Measurements from ENCODE around the gene BPIFA2. TPM values are rescaled to one million over a fixed set of nuclear protein-coding genes. Genes with fewer than 3 reads are reported as not detected.

The BPIFA2 gene
- total and polyA plus RNA-seq, 10 of the 15 experiments (the other 5 are each of a cell fraction or from before 2014, with no cell fraction given), result not detected

- TF ChIP-seq WRNIP1 (IDR thresholded peaks at IDR 0.05; ENCODE audit: borderline replicate concordance, low read depth, low read length), result no peak
- TF ChIP-seq FOXM1 (IDR thresholded peaks at IDR 0.05; ENCODE audit: low read depth, low read length), result no peak
- no peak for TF ChIP-seq RUNX3 (IDR thresholded peaks at IDR 0.05; ENCODE audit: low read length)
Measured at GRCh38 chr20:33158637-33159385, 9.1 kb upstream of the BPIFA2 start.

GRCh38 chr20:33159713-33160112 is 8.2 kb upstream of the BPIFA2 start:
- Histone ChIP-seq H3K9ac (ENCODE audit: control insufficient read depth, insufficient read depth, low read length) (no peak overlapping the region), H3K4me3 (no peak overlapping the region), H3K4me2 (ENCODE audit: control insufficient read depth, insufficient read depth) (no peak overlapping the region), H2AFZ (ENCODE audit: control insufficient read depth, low read depth, low read length) (no peak overlapping the region), H3K9me3 (replicated peaks; ENCODE audit: control insufficient read depth, insufficient read depth, low read length) (no peaks in the 10 kb centered on the region), H3K27me3 (replicated peaks in 1 of 2; ENCODE audit: control insufficient read depth in 2 of 2, insufficient read depth in 2 of 2, low read length in 1 of 2) (0 out of 4 replicates have a peak, but pooled peaks cover 0 to 2% of the 10 kb centered on the region in 2 experiments), H3K27ac (ENCODE audit: control insufficient read depth, insufficient read depth) (no peak overlapping the region), H3K79me2 (ENCODE audit: control insufficient read depth, insufficient read depth, low read length) (no peaks in the 10 kb centered on the region), H4K20me1 (ENCODE audit: control insufficient read depth, insufficient read depth) (no peaks in the 10 kb centered on the region), H3K4me1 (ENCODE audit: control insufficient read depth, insufficient read depth, low read length) (no peaks in the 10 kb centered on the region), H3K36me3 (ENCODE audit: control insufficient read depth in 2 of 2, insufficient read depth in 2 of 2, low read length in 1 of 2) (no peaks in the 10 kb centered on the region)
- intact Hi-C loops (cut with micrococcal nuclease; ENCODE audit: unreplicated experiment) (loop anchor here (5.0 kb wide), 1 partner anchor 53 kb away; no protein-coding TSS in a partner anchor), in situ Hi-C loops (cut with MboI) (no loop called here)
- 0% methylated on average over 3 of the region's 3 CpGs for WGBS (ENCODE audit: insufficient coverage, insufficient replicate concordance, low lambda C conversion rate, missing lambda C conversion rate)
- no TSS peak for BruUV-seq (replicated peaks)
- ChIA-PET CTCF (no interaction called here), SMC1A (ENCODE audit: uncharacterized antibody, unreplicated experiment) (no interaction called here), RAD21 (ENCODE audit: unreplicated experiment) (no interaction called here), POLR2A (no interaction called here)
- no peak for DNase-seq (ENCODE audit: low read depth, low spot score)
- FAIRE-seq, result no peak
- no peak for ATAC-seq
- TF ChIP-seq CHD4 (IDR thresholded peaks at IDR 0.05), result no peak
- no peak for TF ChIP-seq SMARCA5 (IDR thresholded peaks at IDR 0.05)
- no peak for TF ChIP-seq CREB1 (IDR thresholded peaks at IDR 0.05; ENCODE audit: low read depth)
- TF ChIP-seq BHLHE40 (IDR thresholded peaks at IDR 0.05; ENCODE audit: borderline replicate concordance in 1 of 2, low read depth in 2 of 2, low read length in 1 of 2), result no peak
- no peak for TF ChIP-seq SUPT20H (IDR thresholded peaks at IDR 0.05; ENCODE audit: borderline replicate concordance, control insufficient read depth, low read depth, low read length)
- TF ChIP-seq EGR1 (IDR thresholded peaks at IDR 0.05; ENCODE audit: borderline replicate concordance in 1 of 2, low read depth in 2 of 2, low read length in 2 of 2), result no peak
- no peak for TF ChIP-seq SMAD5 (IDR thresholded peaks at IDR 0.05; ENCODE audit: low read depth)
- no peak for TF ChIP-seq CHD2 (IDR thresholded peaks at IDR 0.05; ENCODE audit: borderline replicate concordance, low read depth, low read length)
- TF ChIP-seq PKNOX1 (IDR thresholded peaks at IDR 0.05), result no peak
- TF ChIP-seq POU2F2 (IDR thresholded peaks at IDR 0.05; ENCODE audit: borderline replicate concordance, low read depth, low read length), result no peak
- TF ChIP-seq HDAC6 (IDR thresholded peaks at IDR 0.05; ENCODE audit: unreplicated experiment), result no peak
- TF ChIP-seq RB1 (IDR thresholded peaks at IDR 0.05; ENCODE audit: borderline replicate concordance), result no peak
- TF ChIP-seq MAX (IDR thresholded peaks at IDR 0.05; ENCODE audit: low read depth, low read length), result no peak
- TF ChIP-seq YY1 (IDR thresholded peaks at IDR 0.05; ENCODE audit: low read depth, low read length), result no peak
- no peak for TF ChIP-seq STAT3 (IDR thresholded peaks at IDR 0.05; ENCODE audit: low read depth, low read length)

More at GRCh38 chr20:33158637-33159385, 9.1 kb upstream of the BPIFA2 start:
- Histone ChIP-seq H3K4me1 (ENCODE audit: control insufficient read depth, insufficient read depth, low read length) (no peaks in the 10 kb centered on the region), H3K4me3 (no peak overlapping the region), H3K9ac (ENCODE audit: control insufficient read depth, insufficient read depth, low read length) (no peak overlapping the region), H2AFZ (ENCODE audit: control insufficient read depth, low read depth, low read length) (no peak overlapping the region), H3K27ac (ENCODE audit: control insufficient read depth, insufficient read depth) (no peak overlapping the region), H3K79me2 (ENCODE audit: control insufficient read depth, insufficient read depth, low read length) (no peaks in the 10 kb centered on the region), H4K20me1 (ENCODE audit: control insufficient read depth, insufficient read depth) (no peaks in the 10 kb centered on the region), H3K36me3 (ENCODE audit: control insufficient read depth in 2 of 2, insufficient read depth in 2 of 2, low read length in 1 of 2) (no peaks in the 10 kb centered on the region), H3K27me3 (replicated peaks in 1 of 2; ENCODE audit: control insufficient read depth in 2 of 2, insufficient read depth in 2 of 2, low read length in 1 of 2) (0 out of 4 replicates have a peak, but pooled peaks cover 0 to 2% of the 10 kb centered on the region in 2 experiments), H3K4me2 (ENCODE audit: control insufficient read depth, insufficient read depth) (no peak overlapping the region), H3K9me3 (replicated peaks; ENCODE audit: control insufficient read depth, insufficient read depth, low read length) (no peaks in the 10 kb centered on the region)
- CTCF ChIA-PET, result no interaction called here
- POLR2A ChIA-PET, result no interaction called here
- ATAC-seq, result no peak
- SMC1A ChIA-PET (ENCODE audit: uncharacterized antibody, unreplicated experiment), result no interaction called here
- intact Hi-C loops (cut with micrococcal nuclease; ENCODE audit: unreplicated experiment), result no loop called here
- WGBS (ENCODE audit: insufficient coverage, insufficient replicate concordance, low lambda C conversion rate, missing lambda C conversion rate), result 36% methylated on average over 9 of the region's 9 CpGs
- no peak for DNase-seq (ENCODE audit: low read depth, low spot score)
- FAIRE-seq, result no peak
- BruUV-seq (replicated peaks), result no TSS peak
- in situ Hi-C loops (cut with MboI), result no loop called here
- RAD21 ChIA-PET (ENCODE audit: unreplicated experiment), result no interaction called here
